ENCODE results near the gene XPO4. TPM values are rescaled to one million over a fixed set of nuclear protein-coding genes. Genes with fewer than 3 reads are reported as not detected.
"Not testable (repeated sequence)": the region's sequence is repeated elsewhere in the genome, so short reads cannot be mapped to it uniquely, and the experiment has no call there.

XPO4 gene
- polyA plus RNA-seq, 4 donors, result 14.0 to 20.8 (median 19.4) TPM

DNA sequence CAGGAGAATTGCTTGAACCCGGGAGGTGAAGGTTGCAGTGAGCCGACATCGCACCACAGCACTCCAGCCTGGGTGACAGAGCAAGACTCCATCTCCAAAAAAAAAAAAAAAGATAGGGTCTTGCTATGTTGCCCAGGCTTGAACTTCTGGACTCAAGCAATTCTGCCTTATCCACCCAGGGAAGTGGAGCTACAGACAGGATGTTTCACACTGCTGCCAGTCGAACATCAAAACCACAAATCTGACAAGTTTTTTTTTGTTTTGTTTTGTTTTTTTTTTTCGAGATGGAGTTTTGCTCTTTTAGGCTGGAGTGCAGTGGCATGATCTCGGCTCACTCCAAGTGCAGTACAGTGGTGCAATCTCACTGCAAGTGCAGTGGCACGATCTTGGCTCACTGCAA is 10.8 kb downstream of the XPO4 start:
- DNase-seq (ENCODE audit: low read depth in 4 of 4, low spot score in 3 of 4), result no peak

DNA sequence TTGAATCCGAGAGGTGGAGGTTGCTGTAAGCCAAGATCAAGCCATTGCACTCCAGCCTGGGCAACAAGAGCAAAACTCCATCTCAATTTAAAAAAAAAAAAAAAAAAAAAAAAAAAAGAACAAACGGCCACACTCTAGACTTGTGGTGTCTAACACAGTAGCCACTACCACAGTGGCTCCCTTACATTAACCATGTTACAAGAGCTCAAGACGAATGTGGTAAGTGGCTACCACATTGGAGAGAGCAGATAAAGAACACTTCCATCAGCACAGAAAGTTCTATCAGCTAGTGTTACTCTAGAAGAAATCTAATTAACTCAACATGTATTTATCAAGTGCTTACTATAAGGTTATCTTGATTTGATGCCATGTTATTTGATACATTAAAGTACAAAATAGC is 11.5 kb downstream of the XPO4 start:
- no peak for DNase-seq (ENCODE audit: low read depth in 4 of 4, low spot score in 3 of 4)

GRCh38 chr13:20890540-20890939 is 12.0 kb downstream of the XPO4 start:
- DNase-seq (ENCODE audit: low read depth in 4 of 4, low spot score in 3 of 4), result not testable (repeated sequence)

- DNase-seq (ENCODE audit: low read depth in 4 of 4, low spot score in 3 of 4), result no peak
Observed at GRCh38 chr13:20882206-20882605, 20.3 kb downstream of the XPO4 start.

- DNase-seq (ENCODE audit: low read depth in 4 of 4, low spot score in 3 of 4), result no peak
Observed at GRCh38 chr13:20877902-20878301, 24.6 kb downstream of the XPO4 start.

DNA sequence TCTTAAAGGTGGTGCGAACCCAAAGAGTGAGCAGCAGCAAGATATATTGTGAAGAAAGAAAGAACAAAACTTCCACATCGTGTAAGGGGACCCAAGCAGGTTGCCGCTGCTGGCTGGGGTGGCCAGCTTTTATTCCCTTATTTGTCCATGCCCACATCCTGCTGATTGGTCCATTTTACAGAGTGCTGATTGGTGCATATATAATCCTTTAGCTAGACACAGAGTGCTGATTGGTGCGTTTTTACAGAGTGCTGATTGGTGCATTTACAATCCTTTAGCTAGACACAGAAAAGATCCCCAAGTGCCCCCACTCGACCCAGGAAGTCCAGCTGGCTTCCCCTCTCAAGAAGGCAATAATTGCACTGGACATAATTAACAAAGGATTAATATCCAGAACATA is 25.7 kb downstream of the XPO4 start:
- DNase-seq (ENCODE audit: low read depth in 4 of 4, low spot score in 3 of 4), result not testable (repeated sequence)

- not testable (repeated sequence) for DNase-seq (ENCODE audit: low read depth in 4 of 4, low spot score in 3 of 4)
Observed at GRCh38 chr13:20874439-20874838, 28.1 kb downstream of the XPO4 start.

- DNase-seq (ENCODE audit: low read depth in 4 of 4, low spot score in 3 of 4), result no peak
Observed at GRCh38 chr13:20873348-20873747, 29.2 kb downstream of the XPO4 start.

GRCh38 chr13:20870829-20871228 is 31.7 kb downstream of the XPO4 start:
- DNase-seq (ENCODE audit: low read depth in 4 of 4, low spot score in 3 of 4), result no peak

DNA sequence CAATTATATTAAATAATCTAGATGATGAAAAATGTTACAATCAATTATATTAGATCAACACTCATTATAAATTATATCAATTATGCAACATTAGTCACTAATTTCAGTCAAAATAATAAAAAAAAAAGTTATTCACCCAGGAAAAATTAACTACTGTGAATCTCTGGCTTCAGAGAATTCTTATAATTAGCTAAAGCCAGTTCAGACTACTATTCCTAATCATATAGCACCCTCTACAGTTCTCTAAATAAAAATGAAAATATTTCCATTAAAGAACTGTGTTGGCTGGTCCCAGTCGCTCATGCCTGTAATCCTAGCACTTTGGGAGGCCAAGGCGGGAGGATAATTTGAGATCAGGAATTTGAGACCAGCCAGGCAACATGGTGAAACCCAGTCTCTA is 33.0 kb downstream of the XPO4 start:
- no peak for DNase-seq (ENCODE audit: low read depth in 4 of 4, low spot score in 3 of 4)

- no peak for DNase-seq (ENCODE audit: low read depth in 4 of 4, low spot score in 3 of 4)
Observed at GRCh38 chr13:20867408-20867807, 35.1 kb downstream of the XPO4 start.

DNA sequence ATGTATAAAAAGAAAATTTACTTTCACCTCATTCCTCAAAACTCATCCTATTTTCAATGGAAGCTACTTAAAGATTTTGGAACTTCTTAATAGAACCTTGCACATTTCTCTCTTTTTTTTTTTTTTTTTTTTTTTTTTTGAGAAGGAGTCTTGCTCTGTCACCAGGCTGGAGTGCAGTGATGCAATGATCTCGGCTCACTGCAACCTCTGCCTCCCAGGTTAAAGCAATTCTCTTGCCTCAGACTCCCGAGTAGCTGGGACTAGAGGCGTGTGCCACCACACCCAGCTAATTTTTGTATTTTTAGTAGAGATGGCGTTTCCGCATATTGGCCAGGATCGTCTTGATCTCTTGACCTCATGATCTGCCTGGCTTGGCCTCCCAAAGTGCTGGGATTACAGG is 40.9 kb downstream of the XPO4 start:
- not testable (repeated sequence) for DNase-seq (ENCODE audit: low read depth in 4 of 4, low spot score in 3 of 4)

DNA sequence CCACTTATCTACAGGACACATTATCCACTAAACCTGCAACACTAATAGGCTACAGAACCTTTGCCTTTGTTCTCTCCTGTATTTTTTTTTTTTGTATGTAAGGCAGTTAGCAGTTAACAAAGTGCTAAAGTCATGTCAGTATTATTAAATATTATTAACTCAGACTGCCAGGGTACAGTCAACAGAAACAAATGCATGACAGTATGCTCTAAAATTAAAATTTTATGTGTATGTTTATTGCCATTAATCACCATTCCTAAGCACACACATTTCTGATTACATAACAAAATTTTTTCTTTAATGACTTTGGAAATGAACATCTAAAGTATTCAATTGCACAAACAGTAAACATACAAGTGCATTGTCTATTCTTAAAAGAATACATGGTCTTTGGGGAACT is 41.7 kb downstream of the XPO4 start:
- DNase-seq (ENCODE audit: low read depth in 4 of 4, low spot score in 3 of 4), result no peak

GRCh38 chr13:20856650-20857049 is 45.9 kb downstream of the XPO4 start:
- no peak for DNase-seq (ENCODE audit: low read depth in 4 of 4, low spot score in 3 of 4)

- no peak for DNase-seq (ENCODE audit: low read depth in 4 of 4, low spot score in 3 of 4)
Observed at GRCh38 chr13:20851844-20852402, 50.6 kb downstream of the XPO4 start.

DNA sequence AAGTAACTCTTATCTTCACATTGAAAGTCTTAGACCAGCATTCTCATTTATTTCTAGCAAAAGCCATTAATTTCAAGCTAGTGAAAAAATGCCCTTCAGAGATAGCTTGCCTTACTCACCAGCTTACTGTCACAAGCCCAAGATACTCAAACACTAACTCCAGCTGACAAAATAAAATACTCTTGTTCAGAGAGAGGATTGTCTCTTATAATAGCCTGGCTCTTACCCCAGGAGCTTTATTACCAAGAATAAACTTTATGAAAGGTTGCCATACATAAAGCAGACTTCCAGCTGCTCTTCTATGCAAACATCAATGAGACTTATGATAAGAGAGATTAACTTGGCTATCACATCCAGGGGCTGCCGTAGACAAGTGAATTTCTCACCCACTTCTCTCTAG is 53.6 kb downstream of the XPO4 start:
- DNase-seq (ENCODE audit: low read depth in 4 of 4, low spot score in 3 of 4), result no peak

- DNase-seq (ENCODE audit: low read depth in 4 of 4, low spot score in 3 of 4), result no peak
Observed at GRCh38 chr13:20848203-20848602, 54.3 kb downstream of the XPO4 start.

- DNase-seq (ENCODE audit: low read depth in 4 of 4, low spot score in 3 of 4), result no peak
Observed at GRCh38 chr13:20847296-20847695, 55.2 kb downstream of the XPO4 start.

- DNase-seq (ENCODE audit: low read depth in 4 of 4, low spot score in 3 of 4), result peak in 3 of 4 donors; percentile 12 to 25 (median 14)
Observed at GRCh38 chr13:20843166-20843565, 59.4 kb downstream of the XPO4 start.

GRCh38 chr13:20840568-20840967 is 62.0 kb downstream of the XPO4 start:
- DNase-seq (ENCODE audit: low read depth in 4 of 4, low spot score in 3 of 4), result no peak

DNA sequence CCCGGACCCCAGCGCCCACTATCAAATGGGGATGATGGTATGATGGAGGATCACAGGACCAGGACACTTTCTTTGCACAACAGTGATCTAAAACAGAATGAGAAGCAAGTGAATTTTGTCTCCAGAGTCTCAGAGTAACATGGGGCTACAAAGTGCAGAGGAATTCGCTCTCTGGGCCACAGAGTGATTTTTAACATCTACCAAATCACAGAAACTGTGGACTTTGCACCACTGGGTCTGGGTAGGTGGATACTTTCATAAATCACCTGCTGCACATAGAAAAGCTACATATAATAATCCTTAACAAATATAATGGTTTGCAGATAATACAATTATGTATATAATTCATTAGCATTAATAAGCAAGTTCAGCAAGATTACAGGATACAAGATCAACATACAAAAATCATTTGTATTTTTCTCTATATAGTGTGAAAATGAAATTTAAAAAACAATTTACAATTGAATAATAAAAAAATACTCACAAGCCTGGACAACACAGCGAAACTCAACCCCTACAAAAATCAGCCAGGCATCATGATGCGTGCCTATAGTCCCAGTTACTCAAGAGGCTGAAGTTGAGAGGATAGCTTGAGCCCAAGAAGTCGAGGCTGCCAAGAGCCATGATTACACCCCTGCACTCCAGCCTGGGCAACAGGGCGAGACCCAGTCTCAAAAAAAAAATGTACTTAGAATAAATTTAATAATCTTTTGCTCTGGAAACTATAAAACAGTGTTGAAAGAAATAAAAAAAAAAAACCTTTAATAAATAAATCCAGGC is 68.5 kb downstream of the XPO4 start:
- DNase-seq (ENCODE audit: low read depth in 4 of 4, low spot score in 3 of 4), result no peak

DNA sequence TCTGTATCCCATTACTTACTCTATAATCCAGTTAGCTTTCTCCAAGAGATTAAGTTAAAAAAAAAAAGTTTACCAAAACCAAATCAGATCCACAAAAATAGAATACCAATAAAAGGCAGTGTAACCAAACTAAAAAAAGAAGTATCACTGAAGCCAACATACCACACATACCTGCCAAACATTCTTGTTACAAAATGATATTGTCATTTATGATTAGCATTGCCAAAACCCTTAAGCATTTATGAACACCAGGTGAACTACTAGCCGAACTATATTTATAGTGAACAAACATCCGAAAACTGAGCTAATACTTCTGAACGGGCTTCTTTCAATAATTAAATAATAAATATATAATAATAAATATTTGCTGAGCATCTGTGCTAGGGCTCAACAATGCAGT is 69.7 kb downstream of the XPO4 start:
- DNase-seq (ENCODE audit: low read depth in 4 of 4, low spot score in 3 of 4), result no peak

Measured in left renal pelvis (tissue), 4 donors.